IMR-90 (cell line): Measurements from ENCODE around the gene INIP. TPM values are rescaled to one million over a fixed set of nuclear protein-coding genes. Genes with fewer than 3 reads are reported as not detected.

Experiments used
- ATAC-seq: fragments of 200-7000 bp; cut with Tn5 transposase; 2 replicates; pipeline ENCODE4 v1.9.1; 2020; ENCODE audit warnings: low read depth, mild to moderate bottlenecking, moderate library complexity
- BruUV-seq: library from RNA; stranded (reverse); fragments of 400-500 nt; replicated peaks from 2 replicates; lab custom pipeline; 2021; lab: Mats Ljungman, UMichigan
- CTCF ChIA-PET: fragments of 300-600 bp; formaldehyde crosslinking; extraction: SDS; loops from one replicate; lab custom pipeline; 2021; ENCODE audit warnings: antibody characterized with exemption; lab: Yijun Ruan, JAX
- POLR2A ChIA-PET: fragments of 300-600 bp; sonication (Branson Sonifier 250); formaldehyde crosslinking; loops from one replicate; lab custom pipeline; 2022; ENCODE audit warnings: antibody characterized with exemption; ENCODE audit not compliant: unreplicated experiment; lab: Charles Lee
- DNase-seq: peaks from one replicate; pipeline ENCODE4 v3.0.0; 2013
- H2AFZ ChIP-seq: replicated peaks from 2 replicates; pipeline ENCODE3; 2013; ENCODE audit warnings: low read length, mild to moderate bottlenecking; ENCODE audit not compliant: poor library complexity
- H2AK5ac ChIP-seq: 2 replicates; pipeline ENCODE4 v1.6.1; 2013; ENCODE audit warnings: low read depth, low read length, inconsistent platforms
- H2AK9ac ChIP-seq: replicated peaks from 2 replicates; pipeline ENCODE3; 2013; ENCODE audit warnings: mild to moderate bottlenecking, low read depth, low read length, moderate library complexity; ENCODE audit not compliant: poor library complexity
- H2BK120ac ChIP-seq: 2 replicates; pipeline ENCODE4 v1.6.1; 2013; ENCODE audit warnings: low read depth, low read length, inconsistent platforms
- H2BK15ac ChIP-seq: 3 replicates; pipeline ENCODE4 v1.6.1; 2013; ENCODE audit warnings: low read depth, low read length, inconsistent platforms
- H2BK20ac ChIP-seq: 2 replicates; pipeline ENCODE4 v1.6.1; 2013; ENCODE audit warnings: low read depth, mild to moderate bottlenecking, inconsistent platforms, low read length, moderate library complexity
- H2BK5ac ChIP-seq: 2 replicates; pipeline ENCODE4 v1.6.1; 2013; ENCODE audit warnings: mild to moderate bottlenecking, low read depth, low read length, inconsistent platforms; ENCODE audit not compliant: poor library complexity, severe bottlenecking
- H3K14ac ChIP-seq: replicated peaks from 2 replicates; pipeline ENCODE4 v1.6.1; 2013; ENCODE audit warnings: low read depth, low read length, inconsistent platforms
- H3K18ac ChIP-seq: 2 replicates; pipeline ENCODE4 v1.6.1; 2013; ENCODE audit warnings: low read depth, low read length, control low read depth
- H3K23ac ChIP-seq: 2 replicates; pipeline ENCODE4 v1.6.1; 2013; ENCODE audit warnings: low read depth, low read length, inconsistent platforms
- H3K27ac ChIP-seq: 2 replicates; pipeline ENCODE4 v1.5.1; 2013; ENCODE audit warnings: mild to moderate bottlenecking, control low read depth, low read length; ENCODE audit not compliant: insufficient read depth
- H3K27me3 ChIP-seq: 2 replicates; pipeline ENCODE4 v1.6.1; 2013; ENCODE audit warnings: low read length; ENCODE audit not compliant: control insufficient read depth, insufficient read depth
- H3K36me3 ChIP-seq: 2 replicates; pipeline ENCODE4 v1.6.1; 2013; ENCODE audit warnings: low read length, mixed read lengths; ENCODE audit not compliant: control insufficient read depth, insufficient read depth
- H3K4ac ChIP-seq: 2 replicates; pipeline ENCODE4 v1.6.1; 2013; ENCODE audit warnings: low read depth, low read length, inconsistent platforms
- H3K4me1 ChIP-seq: 2 replicates; pipeline ENCODE4 v1.6.1; 2013; ENCODE audit warnings: low read length, mixed read lengths; ENCODE audit not compliant: control insufficient read depth, insufficient read depth
- H3K4me2 ChIP-seq: 2 replicates; pipeline ENCODE4 v1.6.1; 2013; ENCODE audit warnings: low read depth, mild to moderate bottlenecking, control low read depth, low read length, moderate library complexity
- H3K4me3 ChIP-seq: 2 replicates; pipeline ENCODE4 v1.5.1; 2013; ENCODE audit warnings: low read depth, mild to moderate bottlenecking, control low read depth, low read length, moderate library complexity; ENCODE audit not compliant: insufficient read depth
- H3K56ac ChIP-seq: 2 replicates; pipeline ENCODE4 v1.6.1; 2013; ENCODE audit warnings: low read length, inconsistent platforms; ENCODE audit not compliant: insufficient read depth; ENCODE audit errors: extremely low read depth
- H3K79me1 ChIP-seq, 2 experiments: 2 replicates each; pipeline ENCODE4 v1.6.1; 2013; ENCODE audit warnings: low read length in 2 of 2, inconsistent platforms in 1 of 2, low read depth in 1 of 2
- H3K9ac ChIP-seq: 2 replicates; pipeline ENCODE4 v1.6.1; 2013; ENCODE audit warnings: low read depth, low read length, control low read depth
- H3K9me1 ChIP-seq: 2 replicates; pipeline ENCODE4 v1.6.1; 2013; ENCODE audit warnings: low read length, inconsistent platforms; ENCODE audit not compliant: insufficient read depth
- H3K9me3 ChIP-seq: 2 replicates; pipeline ENCODE4 v1.6.1; 2013; ENCODE audit warnings: low read length; ENCODE audit not compliant: control insufficient read depth, insufficient read depth
- H4K20me1 ChIP-seq: 2 replicates; pipeline ENCODE4 v1.6.1; 2013; ENCODE audit warnings: low read length, inconsistent platforms; ENCODE audit not compliant: insufficient read depth
- H4K5ac ChIP-seq: 2 replicates; pipeline ENCODE4 v1.6.1; 2013; ENCODE audit warnings: mild to moderate bottlenecking, low read depth, low read length, control low read depth
- H4K8ac ChIP-seq, 2 experiments: 2 replicates each; pipeline ENCODE4 v1.6.1; 2013; ENCODE audit warnings: low read depth in 2 of 2, low read length in 2 of 2, control low read depth in 1 of 2, inconsistent platforms in 1 of 2
- H4K91ac ChIP-seq: 2 replicates; pipeline ENCODE4 v1.6.1; 2013; ENCODE audit warnings: low read depth, low read length, inconsistent platforms; ENCODE audit not compliant: insufficient read depth
- BHLHE40 ChIP-seq: fragments of 150-350 bp; IDR thresholded peaks from 2 replicates; pipeline ENCODE4 v1.6.1; 2016; ENCODE audit warnings: mild to moderate bottlenecking, low read depth, low read length
- CEBPB ChIP-seq: IDR thresholded peaks from 2 replicates; pipeline ENCODE4 v1.6.1; 2012; ENCODE audit warnings: low read depth, low read length, improper control_type of control experiment
- FOS ChIP-seq: fragments of 150-350 bp; IDR thresholded peaks from 2 replicates; pipeline ENCODE4 v1.6.1; 2016; ENCODE audit warnings: low read depth, low read length
- MAFK ChIP-seq: IDR thresholded peaks from 2 replicates; pipeline ENCODE4 v1.6.1; 2012; ENCODE audit warnings: low read depth, low read length, improper control_type of control experiment
- MXI1 ChIP-seq: IDR thresholded peaks from 2 replicates; pipeline ENCODE4 v1.6.1; 2012; ENCODE audit warnings: low read depth, mild to moderate bottlenecking, low read length, moderate library complexity, borderline replicate concordance
- NFE2L2 ChIP-seq: fragments of 150-350 bp; IDR thresholded peaks from 2 replicates; pipeline ENCODE4 v1.6.1; 2016; ENCODE audit warnings: low read depth, mild to moderate bottlenecking, low read length
- POLR2A ChIP-seq: IDR thresholded peaks from 2 replicates; pipeline ENCODE4 v1.6.1; 2012; ENCODE audit warnings: mild to moderate bottlenecking, low read depth, low read length
- RAD21 ChIP-seq: IDR thresholded peaks from 2 replicates; pipeline ENCODE4 v1.6.1; 2012; ENCODE audit warnings: low read length, improper control_type of control experiment
- RFX5 ChIP-seq: IDR thresholded peaks from 2 replicates; pipeline ENCODE4 v1.8.0; 2012; ENCODE audit warnings: low read depth, mild to moderate bottlenecking, low read length, moderate library complexity
- SMC3 ChIP-seq: fragments of 150-350 bp; IDR thresholded peaks from 2 replicates; pipeline ENCODE4 v1.6.1; 2016; ENCODE audit warnings: low read depth, mild to moderate bottlenecking, antibody characterized with exemption, low read length, moderate library complexity
- WGBS, 2 experiments: methylation state at CpG; one replicate each; pipeline versions ENCODE4 v1.1.5 to v1.1.7; 2013; ENCODE audit warnings: missing lambda C conversion rate in 2 of 2; ENCODE audit not compliant: insufficient read length in 1 of 2; ENCODE audit errors: extremely low coverage in 2 of 2; 5-methylcytosine and 5-hydroxymethylcytosine counted together
- dilution Hi-C: fragments of 300-500 bp; cut with HindIII; formaldehyde crosslinking; loops from one replicate; pipeline ENCODE4 v1.14.3; 2018; ENCODE audit warnings: low sequenced_read_pairs; ENCODE audit not compliant: unreplicated experiment
- in situ Hi-C: fragments of 300-500 bp; cut with MboI; formaldehyde crosslinking; loops from 3 replicates; pipeline ENCODE4 v1.14.3; 2019; ENCODE audit warnings: low sequenced_read_pairs, inconsistent platforms, mixed read lengths
- intact Hi-C: fragments of 100-400 bp; cut with micrococcal nuclease; formaldehyde crosslinking; loops from 2 replicates; pipeline ENCODE4 v1.10.0; 2022
- polyA plus RNA-seq, 3 experiments: library from polyadenylated mRNA; depleted of rRNA; stranded (reverse); fragments of >200 nt; gene quantifications; 2 replicates each; pipeline ENCODE4 v1.2.3, GENCODE V29; 2012; ENCODE audit warnings: low replicate concordance in 1 of 3
- total RNA-seq: library from RNA; depleted of rRNA; stranded (reverse); fragments of >200 nt; gene quantifications from 2 replicates; pipeline ENCODE4 v1.2.3, GENCODE V29; 2012
- TF ChIP-seq, protein P1 (sequence below): conservative IDR thresholded peaks from 2 replicates; pipeline ENCODE4 v1.5.1; 2012; ENCODE audit warnings: mild to moderate bottlenecking, low read depth, low read length, improper control_type of control experiment
- TF ChIP-seq, protein P2 (sequence below): fragments of 150-350 bp; IDR thresholded peaks from 2 replicates; pipeline ENCODE4 v1.6.1; 2017; ENCODE audit warnings: mild to moderate bottlenecking, antibody characterized with exemption, low read length, low read depth

Gene INIP
- total and polyA plus RNA-seq, 2 of the 4 experiments (the other 2 are of a cell fraction), result 11.1 to 15.4 TPM

DNA sequence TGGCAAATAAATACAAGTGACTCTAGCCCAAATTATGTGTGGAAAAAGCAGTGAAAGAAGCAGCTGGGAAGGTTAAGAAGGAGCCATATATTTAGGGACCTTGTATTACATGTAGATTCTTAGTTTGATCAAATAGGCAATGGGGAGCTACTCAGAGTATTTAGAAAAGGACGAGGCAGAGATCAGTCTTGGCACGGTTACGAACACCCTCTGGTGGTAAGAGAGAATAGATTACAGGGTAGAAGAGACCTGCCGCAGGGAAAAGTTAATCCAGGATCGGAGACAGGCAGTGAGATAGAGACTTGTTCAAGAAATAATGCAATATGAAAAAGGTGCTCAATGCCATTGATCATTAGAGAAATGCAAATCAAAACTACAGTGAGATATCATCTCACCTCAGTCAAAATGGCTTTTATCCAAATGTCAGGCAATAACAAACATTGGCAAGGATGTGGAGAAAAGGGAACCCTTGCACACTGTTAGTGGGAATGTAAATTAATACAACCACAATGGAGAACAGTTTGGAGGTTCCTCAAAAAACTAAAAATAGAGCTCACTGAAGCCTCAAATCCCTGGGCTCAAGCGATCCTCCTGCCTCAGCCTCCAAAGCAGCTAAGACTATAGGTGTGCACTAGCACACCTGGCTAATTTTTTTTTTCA, 12.0 kb downstream of the INIP start:
- TF ChIP-seq MXI1, result no peak
- TF ChIP-seq NFE2L2, result no peak
- no peak for TF ChIP-seq RFX5
- TF ChIP-seq, protein P1, sequence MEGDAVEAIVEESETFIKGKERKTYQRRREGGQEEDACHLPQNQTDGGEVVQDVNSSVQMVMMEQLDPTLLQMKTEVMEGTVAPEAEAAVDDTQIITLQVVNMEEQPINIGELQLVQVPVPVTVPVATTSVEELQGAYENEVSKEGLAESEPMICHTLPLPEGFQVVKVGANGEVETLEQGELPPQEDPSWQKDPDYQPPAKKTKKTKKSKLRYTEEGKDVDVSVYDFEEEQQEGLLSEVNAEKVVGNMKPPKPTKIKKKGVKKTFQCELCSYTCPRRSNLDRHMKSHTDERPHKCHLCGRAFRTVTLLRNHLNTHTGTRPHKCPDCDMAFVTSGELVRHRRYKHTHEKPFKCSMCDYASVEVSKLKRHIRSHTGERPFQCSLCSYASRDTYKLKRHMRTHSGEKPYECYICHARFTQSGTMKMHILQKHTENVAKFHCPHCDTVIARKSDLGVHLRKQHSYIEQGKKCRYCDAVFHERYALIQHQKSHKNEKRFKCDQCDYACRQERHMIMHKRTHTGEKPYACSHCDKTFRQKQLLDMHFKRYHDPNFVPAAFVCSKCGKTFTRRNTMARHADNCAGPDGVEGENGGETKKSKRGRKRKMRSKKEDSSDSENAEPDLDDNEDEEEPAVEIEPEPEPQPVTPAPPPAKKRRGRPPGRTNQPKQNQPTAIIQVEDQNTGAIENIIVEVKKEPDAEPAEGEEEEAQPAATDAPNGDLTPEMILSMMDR, result peak; percentile 31; the same call in 1 of the 2 replicates
- no peak for TF ChIP-seq CEBPB
- TF ChIP-seq SMC3, result peak; percentile 36; the same call in 1 of the 2 replicates
- TF ChIP-seq BHLHE40, result no peak
- TF ChIP-seq, protein P2, sequence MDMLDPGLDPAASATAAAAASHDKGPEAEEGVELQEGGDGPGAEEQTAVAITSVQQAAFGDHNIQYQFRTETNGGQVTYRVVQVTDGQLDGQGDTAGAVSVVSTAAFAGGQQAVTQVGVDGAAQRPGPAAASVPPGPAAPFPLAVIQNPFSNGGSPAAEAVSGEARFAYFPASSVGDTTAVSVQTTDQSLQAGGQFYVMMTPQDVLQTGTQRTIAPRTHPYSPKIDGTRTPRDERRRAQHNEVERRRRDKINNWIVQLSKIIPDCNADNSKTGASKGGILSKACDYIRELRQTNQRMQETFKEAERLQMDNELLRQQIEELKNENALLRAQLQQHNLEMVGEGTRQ, result no peak
- TF ChIP-seq MAFK, result no peak
- TF ChIP-seq RAD21, result peak; percentile 52; the same call in 1 of the 2 replicates
- TF ChIP-seq FOS, result no peak
- TF ChIP-seq POLR2A, result no peak
- dilution Hi-C loops, result no loop called here
- Histone ChIP-seq H2AK5ac (no peak overlapping the region), H3K18ac (no peak overlapping the region), H4K20me1 (no peaks in the 10 kb centered on the region), H3K9me1 (0 out of 2 replicates have a peak, but pooled peaks cover 3% of the 10 kb centered on the region), H4K8ac (no peak overlapping the region), H3K36me3 (peaks cover 1% of the 10 kb centered on the region; the same call in 1 of the 2 replicates), H2BK20ac (no peak overlapping the region), H3K23ac (no peak overlapping the region), H3K4me2 (no peak overlapping the region), H3K14ac (no peak overlapping the region; the same call in 1 of the 2 replicates), H2AK9ac (no peak overlapping the region), H3K27me3 (no peaks in the 10 kb centered on the region), H2BK120ac (no peak overlapping the region), H3K9me3 (no peaks in the 10 kb centered on the region), H3K79me1 (peaks cover 22 to 26% of the 10 kb centered on the region in 2 experiments; a peak in 3 of 4 replicates), H3K4me1 (no peaks in the 10 kb centered on the region), H3K4me3 (no peak overlapping the region), H2AFZ (no peak overlapping the region), H3K4ac (no peak overlapping the region), H3K9ac (no peak overlapping the region), H3K56ac (no peak overlapping the region), H4K5ac (no peak overlapping the region), H3K27ac (no peak overlapping the region), H2BK15ac (no peak overlapping the region), H2BK5ac (no peak overlapping the region), H4K91ac (no peak overlapping the region)
- in situ Hi-C loops, result loop anchor here (25.0 kb wide), 2 partner anchors 619 to 944 kb away; no protein-coding TSS in a partner anchor
- BruUV-seq, result no TSS peak
- intact Hi-C loops, result no loop called here
- ChIA-PET POLR2A (interaction anchor here (0.6 kb wide), 1 partner anchor 261 kb away, joined by 7 read pairs; no protein-coding TSS in a partner anchor), CTCF (interaction anchor here (0.7 to 1.2 kb wide), 2 partner anchors 13 to 31 kb away, joined by 3 to 4 read pairs; no protein-coding TSS in a partner anchor)
- ATAC-seq (peak; percentile 85), DNase-seq (peak; percentile 36)
- WGBS, 2 experiments, result 51% methylated on average over 4 of the region's 6 CpGs; no CpG with 5 or more reads in 1 of the 2 experiments
